Measurements from ENCODE around the gene FSTL1. TPM values are rescaled to one million over a fixed set of nuclear protein-coding genes. Genes with fewer than 3 reads are reported as not detected.
"Not testable (repeated sequence)": the region's sequence is repeated elsewhere in the genome, so short reads cannot be mapped to it uniquely, and the experiment has no call there.

Gene FSTL1
- total RNA-seq, 2 experiments from 2014 or later: 0.03 TPM; not detected in 1

DNA sequence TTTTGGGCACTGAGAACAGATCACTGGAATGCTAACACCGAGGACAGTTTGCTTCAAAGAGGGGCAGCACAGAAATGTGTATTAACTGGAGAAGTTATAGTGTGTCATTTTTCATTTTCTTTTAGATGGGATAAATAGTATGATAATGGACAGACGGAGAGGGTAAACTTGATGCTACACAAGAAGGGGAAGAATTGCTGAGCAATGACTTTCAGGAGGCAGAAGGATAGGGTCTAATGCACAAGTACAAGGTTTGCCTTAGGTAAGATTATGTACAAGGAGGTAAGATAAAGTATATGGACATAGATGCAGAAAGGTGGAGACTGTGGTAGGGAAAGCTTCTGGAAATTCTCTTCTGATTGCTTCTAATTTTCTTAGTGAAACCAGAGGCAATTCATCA lies 69.3 kb downstream of the FSTL1 start:
- no peaks in the 10 kb centered on the region for H3K36me3 ChIP-seq (ENCODE audit: insufficient read depth, low read length)
- Mint-ChIP-seq H3K4me3 (no peak overlapping the region), H3K9me3 (peaks cover 2% of the 10 kb centered on the region), H3K36me3 (ENCODE audit: low read depth) (no peaks in the 10 kb centered on the region), H3K4me1 (ENCODE audit: low read depth) (no peaks in the 10 kb centered on the region), H3K27me3 (peaks cover 5% of the 10 kb centered on the region), H3K27ac (no peak overlapping the region)
- intact Hi-C loops (cut with DNase I, micrococcal nuclease): no loop called here
- H3K27ac ChIP-seq (ENCODE audit: low read depth in 1 of 2, low read length in 2 of 2): no peak overlapping the region
- no peaks in the 10 kb centered on the region for H3K9me3 ChIP-seq (ENCODE audit: control insufficient read depth in 1 of 2, insufficient read depth in 1 of 2, low read length in 2 of 2)
- CTCF ChIA-PET: no interaction called here
- TF ChIP-seq, protein P1, sequence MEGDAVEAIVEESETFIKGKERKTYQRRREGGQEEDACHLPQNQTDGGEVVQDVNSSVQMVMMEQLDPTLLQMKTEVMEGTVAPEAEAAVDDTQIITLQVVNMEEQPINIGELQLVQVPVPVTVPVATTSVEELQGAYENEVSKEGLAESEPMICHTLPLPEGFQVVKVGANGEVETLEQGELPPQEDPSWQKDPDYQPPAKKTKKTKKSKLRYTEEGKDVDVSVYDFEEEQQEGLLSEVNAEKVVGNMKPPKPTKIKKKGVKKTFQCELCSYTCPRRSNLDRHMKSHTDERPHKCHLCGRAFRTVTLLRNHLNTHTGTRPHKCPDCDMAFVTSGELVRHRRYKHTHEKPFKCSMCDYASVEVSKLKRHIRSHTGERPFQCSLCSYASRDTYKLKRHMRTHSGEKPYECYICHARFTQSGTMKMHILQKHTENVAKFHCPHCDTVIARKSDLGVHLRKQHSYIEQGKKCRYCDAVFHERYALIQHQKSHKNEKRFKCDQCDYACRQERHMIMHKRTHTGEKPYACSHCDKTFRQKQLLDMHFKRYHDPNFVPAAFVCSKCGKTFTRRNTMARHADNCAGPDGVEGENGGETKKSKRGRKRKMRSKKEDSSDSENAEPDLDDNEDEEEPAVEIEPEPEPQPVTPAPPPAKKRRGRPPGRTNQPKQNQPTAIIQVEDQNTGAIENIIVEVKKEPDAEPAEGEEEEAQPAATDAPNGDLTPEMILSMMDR (IDR thresholded peaks at IDR 0.05): no peak
- no peak for ATAC-seq (ENCODE audit: poor library complexity)
- POLR2A ChIA-PET: no interaction called here
- H3K27me3 ChIP-seq (ENCODE audit: control insufficient read depth in 1 of 2, insufficient read depth in 2 of 2, low read length in 2 of 2): peaks cover 5 to 7% of the 10 kb centered on the region in 2 experiments
- H3K4me3 ChIP-seq (ENCODE audit: low read length): no peak overlapping the region
- no peak for DNase-seq
- no peaks in the 10 kb centered on the region for H3K4me1 ChIP-seq (ENCODE audit: insufficient read depth, low read length)

DNA sequence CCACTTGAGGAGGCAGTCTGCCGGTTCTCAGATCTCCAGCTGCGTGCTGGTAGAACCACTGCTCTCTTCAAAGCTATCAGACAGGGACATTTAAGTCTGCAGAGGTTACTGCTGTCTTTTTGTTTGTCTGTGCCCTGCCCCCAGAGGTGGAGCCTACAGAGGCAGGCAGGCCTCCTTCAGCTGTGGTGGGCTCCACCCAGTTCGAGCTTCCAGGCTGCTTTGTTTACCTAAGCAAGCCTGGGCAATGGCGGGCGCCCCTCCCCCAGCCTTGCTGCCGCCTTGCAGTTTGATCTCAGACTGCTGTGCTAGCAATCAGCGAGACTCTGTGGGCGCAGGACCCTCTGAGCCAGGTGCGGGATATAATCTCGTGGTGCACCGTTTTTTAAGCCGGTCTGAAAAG lies 72.8 kb downstream of the FSTL1 start:
- H3K27ac Mint-ChIP-seq; ATAC-seq (ENCODE audit: poor library complexity); POLR2A ChIA-PET; H3K27me3 ChIP-seq (ENCODE audit: control insufficient read depth in 1 of 2, insufficient read depth in 2 of 2, low read length in 2 of 2); H3K36me3 ChIP-seq (ENCODE audit: insufficient read depth, low read length); H3K9me3 ChIP-seq (ENCODE audit: control insufficient read depth in 1 of 2, insufficient read depth in 1 of 2, low read length in 2 of 2); H3K36me3 Mint-ChIP-seq (ENCODE audit: low read depth); H3K27ac ChIP-seq (ENCODE audit: low read depth in 1 of 2, low read length in 2 of 2); CTCF ChIA-PET; H3K4me1 Mint-ChIP-seq (ENCODE audit: low read depth); H3K4me1 ChIP-seq (ENCODE audit: insufficient read depth, low read length); H3K4me3 ChIP-seq (ENCODE audit: low read length); H3K4me3 Mint-ChIP-seq; intact Hi-C loops (cut with DNase I, micrococcal nuclease); DNase-seq; H3K9me3 Mint-ChIP-seq; H3K27me3 Mint-ChIP-seq: not testable (repeated sequence)

DNA sequence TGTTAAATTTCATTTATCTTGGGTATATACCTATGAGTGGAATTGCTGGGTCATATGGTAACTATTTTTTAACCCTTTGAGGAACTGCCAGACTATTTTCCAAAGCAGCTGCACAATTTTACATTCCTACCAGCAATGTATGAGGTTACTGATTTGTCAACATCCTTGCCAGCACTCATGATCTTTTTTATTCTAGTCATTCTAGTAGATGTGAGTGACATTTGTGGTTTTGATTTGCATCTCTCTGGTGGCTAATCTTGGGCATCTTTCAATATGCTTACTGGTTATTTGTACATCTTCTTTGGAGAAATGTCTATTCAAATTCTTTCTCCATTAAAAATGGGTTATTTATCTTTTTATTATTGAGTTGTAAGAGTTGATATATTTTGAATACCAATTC lies 80.3 kb downstream of the FSTL1 start:
- H3K36me3 Mint-ChIP-seq (ENCODE audit: low read depth): no peaks in the 10 kb centered on the region
- no peaks in the 10 kb centered on the region for H3K4me1 ChIP-seq (ENCODE audit: insufficient read depth, low read length)
- CTCF ChIA-PET: no interaction called here
- POLR2A ChIA-PET: no interaction called here
- H3K27me3 Mint-ChIP-seq: peaks cover 19% of the 10 kb centered on the region
- H3K4me1 Mint-ChIP-seq (ENCODE audit: low read depth): no peaks in the 10 kb centered on the region
- no peaks in the 10 kb centered on the region for H3K9me3 ChIP-seq (ENCODE audit: control insufficient read depth in 1 of 2, insufficient read depth in 1 of 2, low read length in 2 of 2)
- intact Hi-C loops (cut with DNase I, micrococcal nuclease): no loop called here
- TF ChIP-seq, protein P1 (IDR thresholded peaks at IDR 0.05): no peak
- H3K4me3 Mint-ChIP-seq: no peak overlapping the region
- no peaks in the 10 kb centered on the region for H3K9me3 Mint-ChIP-seq
- no peak overlapping the region for H3K27ac ChIP-seq (ENCODE audit: low read depth in 1 of 2, low read length in 2 of 2)
- H3K27ac Mint-ChIP-seq: no peak overlapping the region
- ATAC-seq (ENCODE audit: poor library complexity) (no peak), DNase-seq (no peak)
- H3K4me3 ChIP-seq (ENCODE audit: low read length): no peak overlapping the region
- H3K27me3 ChIP-seq (ENCODE audit: control insufficient read depth in 1 of 2, insufficient read depth in 2 of 2, low read length in 2 of 2): no peaks in the 10 kb centered on the region
- no peaks in the 10 kb centered on the region for H3K36me3 ChIP-seq (ENCODE audit: insufficient read depth, low read length)

DNA sequence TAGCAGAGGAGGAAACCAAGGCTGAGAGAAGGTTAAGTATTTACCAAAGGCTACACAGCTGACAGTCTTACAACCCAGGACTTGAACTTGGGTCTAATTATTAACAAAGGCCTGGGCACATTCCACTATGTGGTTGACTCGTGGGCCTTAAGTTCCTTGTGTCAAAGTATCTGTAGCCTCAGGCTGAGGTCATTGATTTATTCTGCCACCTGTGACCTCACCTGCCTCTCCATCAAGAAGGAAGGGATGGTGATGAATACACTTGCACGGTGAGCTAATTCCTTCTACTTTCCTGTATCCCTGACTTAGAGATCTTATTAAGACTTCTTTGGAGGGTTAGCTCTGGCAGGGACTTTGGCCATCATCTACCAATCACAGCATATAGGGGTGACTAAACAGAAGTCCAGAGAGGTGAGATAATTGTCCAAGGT lies 81.7 kb downstream of the FSTL1 start:
- Mint-ChIP-seq H3K4me1 (ENCODE audit: low read depth) (no peaks in the 10 kb centered on the region), H3K27me3 (peaks cover 19% of the 10 kb centered on the region), H3K4me3 (no peak overlapping the region), H3K36me3 (ENCODE audit: low read depth) (no peaks in the 10 kb centered on the region), H3K27ac (no peak overlapping the region), H3K9me3 (no peaks in the 10 kb centered on the region)
- Histone ChIP-seq H3K27ac (ENCODE audit: low read depth in 1 of 2, low read length in 2 of 2) (no peak overlapping the region), H3K4me1 (ENCODE audit: insufficient read depth, low read length) (no peaks in the 10 kb centered on the region), H3K4me3 (ENCODE audit: low read length) (no peak overlapping the region), H3K27me3 (ENCODE audit: control insufficient read depth in 1 of 2, insufficient read depth in 2 of 2, low read length in 2 of 2) (no peaks in the 10 kb centered on the region), H3K36me3 (ENCODE audit: insufficient read depth, low read length) (no peaks in the 10 kb centered on the region), H3K9me3 (ENCODE audit: control insufficient read depth in 1 of 2, insufficient read depth in 1 of 2, low read length in 2 of 2) (no peaks in the 10 kb centered on the region)
- ChIA-PET CTCF (no interaction called here), POLR2A (no interaction called here)
- ATAC-seq (ENCODE audit: poor library complexity) (no peak), DNase-seq (no peak)
- TF ChIP-seq, protein P1 (IDR thresholded peaks at IDR 0.05): no peak
- intact Hi-C loops (cut with DNase I, micrococcal nuclease): loop anchor here in 1 of 2 experiments (5.0 kb wide), 1 partner anchor 72 kb away; no protein-coding TSS in a partner anchor
